Measurements from ENCODE around the gene CAMK4.

GRCh38 chr5:111454776-111455175 is 230.6 kb downstream of the CAMK4 start:
- TF ChIP-seq CTCF (optimal IDR thresholded peaks at IDR 0.05 in 1 of 3, IDR thresholded peaks at IDR 0.05 in 1 of 3, conservative IDR thresholded peaks at IDR 0.05 in 1 of 3; ENCODE audit: extremely low read depth in 1 of 3, insufficient read depth in 2 of 3, low read length in 3 of 3) (no peak), EZH2 (IDR thresholded peaks at IDR 0.05; ENCODE audit: low read length) (no peak)

Measured in keratinocyte (primary cell).